Immature natural killer cell (primary cell): Measurements from ENCODE around the gene KANSL3. TPM values are rescaled to one million over a fixed set of nuclear protein-coding genes. Genes with fewer than 3 reads are reported as not detected.
"Not testable (repeated sequence)": the region's sequence is repeated elsewhere in the genome, so short reads cannot be mapped to it uniquely, and the experiment has no call there.

Experiments
- DNase-seq, 3 donors: peaks; one replicate each; pipeline ENCODE4 v3.0.0; 2022; ENCODE audit warnings: mixed read lengths in 1 of 3
- H3K27ac Mint-ChIP-seq, 6 donors: one replicate each; pipeline ENCODE4 v1.8.0; 2020; ENCODE audit warnings: mixed read lengths in 6 of 6, mild to moderate bottlenecking in 5 of 6, inconsistent platforms in 4 of 6, moderate library complexity in 3 of 6
- H3K27me3 Mint-ChIP-seq, 3 donors: one replicate each; pipeline ENCODE4 v1.8.0; 2020 to 2021; ENCODE audit warnings: low read depth in 3 of 3, mild to moderate bottlenecking in 3 of 3, mixed read lengths in 3 of 3, moderate library complexity in 3 of 3, inconsistent platforms in 1 of 3
- H3K36me3 Mint-ChIP-seq, 3 donors: one replicate each; pipeline ENCODE4 v1.8.0; 2020; ENCODE audit warnings: mixed read lengths in 3 of 3, inconsistent platforms in 2 of 3, mild to moderate bottlenecking in 2 of 3
- H3K4me1 Mint-ChIP-seq, 2 donors: one replicate each; pipeline ENCODE4 v1.8.0; 2020; ENCODE audit warnings: inconsistent platforms in 2 of 2, mild to moderate bottlenecking in 2 of 2, mixed read lengths in 2 of 2, moderate library complexity in 1 of 2
- H3K4me3 Mint-ChIP-seq, 5 donors: one replicate each; pipeline ENCODE4 v1.8.0; 2020; ENCODE audit warnings: mild to moderate bottlenecking in 5 of 5, mixed read lengths in 5 of 5, inconsistent platforms in 3 of 5, moderate library complexity in 3 of 5
- H3K9me3 Mint-ChIP-seq, 6 donors: one replicate each; pipeline ENCODE4 v1.8.0; 2020; ENCODE audit warnings: mild to moderate bottlenecking in 6 of 6, mixed read lengths in 6 of 6, inconsistent platforms in 4 of 6, moderate library complexity in 3 of 6
- polyA plus RNA-seq, 3 donors: library from polyadenylated mRNA; unstranded; fragments of 300-500 nt; fragmentation: Illumina TruSeq; gene quantifications; one replicate each; pipeline ENCODE4 v1.2.3, GENCODE V29; 2021

Gene KANSL3
- 10 to 100 TPM in 1 of 3 donors, 1 to 10 TPM in 2; 8.2 to 22.2 (median 9.9) TPM for polyA plus RNA-seq

DNA sequence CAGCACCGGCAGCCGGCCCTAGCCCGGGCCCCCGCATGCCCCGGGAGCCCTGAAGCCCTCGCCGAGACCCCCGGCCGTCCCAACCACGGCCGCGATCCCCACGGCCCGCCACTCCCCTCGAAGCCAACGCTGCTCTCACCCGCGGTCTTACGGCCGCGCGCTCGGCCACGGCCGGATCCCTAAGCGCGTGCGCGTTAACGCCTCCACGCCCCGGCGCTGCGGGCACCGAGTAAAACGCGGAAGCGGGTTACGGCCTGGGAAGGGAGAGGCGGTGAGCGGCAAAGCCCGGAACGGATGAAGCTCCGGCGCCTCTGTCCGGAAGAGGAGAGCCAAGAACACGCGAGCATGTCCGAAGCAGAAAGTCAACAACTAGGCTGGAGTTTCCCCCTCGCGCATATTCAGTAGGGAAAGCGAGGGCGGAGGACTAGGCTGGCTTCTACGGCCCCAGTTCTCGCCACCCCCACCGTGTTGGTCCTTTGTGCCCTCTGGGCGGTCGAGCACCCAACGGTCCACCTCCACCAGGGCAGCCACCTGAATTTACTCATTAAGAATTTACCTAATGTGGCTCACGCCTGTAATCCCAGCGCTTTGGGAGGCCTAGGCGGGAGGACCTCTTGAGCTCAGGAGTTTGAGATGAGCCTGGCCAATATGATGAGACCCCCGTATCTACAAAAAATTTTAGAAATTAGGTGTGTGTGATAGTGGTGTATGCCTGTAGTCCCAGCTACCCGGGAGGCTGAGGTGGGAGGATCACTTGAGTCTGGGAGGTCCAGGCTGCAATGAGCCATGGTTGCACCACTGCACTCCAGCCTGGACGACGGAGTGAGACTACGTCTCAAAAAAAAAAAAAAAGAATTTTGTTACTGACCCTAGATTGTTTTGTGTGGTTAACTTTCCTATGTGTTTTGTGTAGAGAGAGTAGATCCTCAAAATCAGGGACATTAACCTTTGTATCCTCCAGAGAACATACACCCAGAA lies at the start of gene KANSL3:
TSS of gene KANSL3 (minus strand) at position 169 of the 978 bp plus-strand sequence. CDS start 1,177 bp downstream, outside the sequence.
- Mint-ChIP-seq H3K27me3 (peaks cover 0 to 9% (median 2%) of the 10 kb centered on the region in 3 donors), H3K36me3 (peaks cover 6 to 7% (median 6%) of the 10 kb centered on the region in 3 donors), H3K9me3 (no peaks in the 10 kb centered on the region), H3K27ac (peak within 1 kb of the TSS; percentile 91 to 99 (median 97)), H3K4me1 (peaks cover 39 to 43% of the 10 kb centered on the region in 2 donors), H3K4me3 (peak within 1 kb of the TSS; percentile 94 to 98 (median 96))
- peak; percentile 92 to 93 (median 93) for DNase-seq

DNA sequence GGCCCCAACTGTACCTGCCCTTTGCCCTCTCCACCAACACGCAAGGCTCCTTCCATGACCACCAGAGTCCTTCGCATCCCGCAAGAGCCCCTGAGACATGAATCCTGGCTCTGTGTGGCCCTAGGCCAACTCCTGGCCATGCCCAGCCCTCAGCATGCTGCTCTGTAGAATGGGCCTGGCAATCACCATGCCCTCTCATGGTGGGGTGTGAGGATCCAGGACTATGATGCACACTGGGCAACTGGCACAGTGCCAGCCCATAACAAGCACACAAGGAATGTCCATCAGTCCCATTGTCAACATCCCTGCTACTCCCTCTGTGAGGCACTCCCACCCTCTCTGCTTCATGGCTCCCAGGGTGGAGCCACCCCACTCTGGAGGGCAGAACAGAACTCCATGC lies 49.2 kb upstream of the KANSL3 start:
- Mint-ChIP-seq H3K36me3 (no peaks in the 10 kb centered on the region), H3K4me3 (no peak overlapping the region), H3K27me3 (no peaks in the 10 kb centered on the region), H3K4me1 (no peaks in the 10 kb centered on the region), H3K9me3 (no peaks in the 10 kb centered on the region), H3K27ac (no peak overlapping the region)
- no peak for DNase-seq

DNA sequence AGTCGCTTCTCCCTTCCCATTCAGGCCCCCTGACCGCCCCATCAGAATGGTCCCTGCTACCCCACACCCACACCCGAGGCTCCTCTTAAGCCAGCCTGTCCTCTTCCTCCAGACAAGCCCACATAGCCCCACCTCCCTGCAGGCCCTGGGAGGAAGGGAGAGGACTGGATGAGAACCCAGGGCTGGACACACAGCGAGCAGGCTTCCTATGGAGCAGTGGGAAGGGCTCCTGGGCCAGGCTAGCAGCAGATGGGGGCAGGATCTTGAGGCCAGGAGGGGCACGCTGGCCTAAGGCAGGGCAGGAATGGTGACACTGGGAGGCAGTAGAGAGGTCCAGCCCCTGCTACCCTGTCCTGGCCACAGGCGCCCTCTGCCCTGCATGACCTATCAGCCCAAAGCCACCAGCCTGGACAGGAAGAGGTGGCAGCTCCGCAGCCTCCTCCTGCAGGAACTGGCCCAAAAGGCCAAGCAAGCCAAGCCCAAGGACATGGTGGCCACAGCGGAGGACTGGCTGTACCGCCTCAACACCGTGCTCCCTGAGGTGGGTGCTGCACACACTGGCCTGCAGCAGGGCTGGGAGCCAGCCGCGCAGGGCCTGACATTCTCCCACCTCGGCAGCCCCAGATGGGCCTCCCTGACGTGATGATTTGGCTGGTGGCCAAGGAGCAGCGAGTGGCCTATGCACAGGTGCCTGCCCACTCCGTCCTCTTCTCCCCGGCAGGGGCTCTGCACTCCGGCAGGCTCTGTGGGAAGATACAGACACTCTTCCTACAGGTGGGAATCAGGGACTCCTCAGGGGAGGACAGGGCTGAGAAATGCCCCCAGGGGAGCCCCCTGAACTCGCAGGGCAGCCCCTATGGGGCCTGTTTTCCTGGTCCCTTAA lies 47.7 kb upstream of the KANSL3 start:
- H3K27ac Mint-ChIP-seq, result no peak overlapping the region

DNA sequence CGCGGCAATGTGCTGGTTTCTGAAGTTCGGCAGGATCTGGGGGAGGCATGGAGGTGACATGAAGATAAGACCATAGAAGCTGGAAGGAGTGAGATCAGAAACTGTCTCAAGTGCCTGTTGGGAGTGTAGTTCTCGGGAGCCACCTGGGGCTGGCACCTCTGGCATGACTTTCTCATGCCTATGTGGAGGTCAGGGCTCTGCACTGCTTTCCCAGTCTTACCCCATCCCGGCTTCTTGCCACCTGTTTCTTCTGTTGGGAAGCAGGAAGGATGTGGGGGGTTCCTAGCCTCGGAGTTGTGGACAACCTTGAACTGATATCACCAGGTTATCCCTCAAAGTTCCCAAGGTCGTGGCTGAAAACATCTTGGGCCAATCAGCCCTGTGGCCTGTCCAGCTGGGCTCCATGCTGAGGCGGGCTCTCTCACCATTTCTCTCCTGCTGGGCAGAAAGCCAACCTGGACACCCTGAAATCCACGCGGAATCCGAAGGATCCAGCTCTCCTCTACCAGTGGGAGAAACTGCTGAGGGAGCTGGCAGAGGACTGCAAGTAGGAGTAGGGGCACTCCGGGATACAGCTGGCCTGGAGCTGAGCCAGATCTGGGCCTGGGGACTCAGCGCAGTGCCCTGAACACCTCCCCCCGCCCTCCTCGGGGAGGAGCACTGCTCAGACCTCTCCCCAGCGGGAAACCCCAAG lies 46.9 kb upstream of the KANSL3 start:
- H3K27ac Mint-ChIP-seq, result no peak overlapping the region
- H3K36me3 Mint-ChIP-seq, result no peaks in the 10 kb centered on the region

More for the DNA sequence above, 47.7 kb upstream of the KANSL3 start:
- H3K36me3 Mint-ChIP-seq, result no peaks in the 10 kb centered on the region
- H3K4me1 Mint-ChIP-seq, result no peaks in the 10 kb centered on the region
- no peaks in the 10 kb centered on the region for H3K27me3 Mint-ChIP-seq
- H3K9me3 Mint-ChIP-seq, result no peaks in the 10 kb centered on the region
- H3K4me3 Mint-ChIP-seq, result no peak overlapping the region
- DNase-seq, result no peak

DNA sequence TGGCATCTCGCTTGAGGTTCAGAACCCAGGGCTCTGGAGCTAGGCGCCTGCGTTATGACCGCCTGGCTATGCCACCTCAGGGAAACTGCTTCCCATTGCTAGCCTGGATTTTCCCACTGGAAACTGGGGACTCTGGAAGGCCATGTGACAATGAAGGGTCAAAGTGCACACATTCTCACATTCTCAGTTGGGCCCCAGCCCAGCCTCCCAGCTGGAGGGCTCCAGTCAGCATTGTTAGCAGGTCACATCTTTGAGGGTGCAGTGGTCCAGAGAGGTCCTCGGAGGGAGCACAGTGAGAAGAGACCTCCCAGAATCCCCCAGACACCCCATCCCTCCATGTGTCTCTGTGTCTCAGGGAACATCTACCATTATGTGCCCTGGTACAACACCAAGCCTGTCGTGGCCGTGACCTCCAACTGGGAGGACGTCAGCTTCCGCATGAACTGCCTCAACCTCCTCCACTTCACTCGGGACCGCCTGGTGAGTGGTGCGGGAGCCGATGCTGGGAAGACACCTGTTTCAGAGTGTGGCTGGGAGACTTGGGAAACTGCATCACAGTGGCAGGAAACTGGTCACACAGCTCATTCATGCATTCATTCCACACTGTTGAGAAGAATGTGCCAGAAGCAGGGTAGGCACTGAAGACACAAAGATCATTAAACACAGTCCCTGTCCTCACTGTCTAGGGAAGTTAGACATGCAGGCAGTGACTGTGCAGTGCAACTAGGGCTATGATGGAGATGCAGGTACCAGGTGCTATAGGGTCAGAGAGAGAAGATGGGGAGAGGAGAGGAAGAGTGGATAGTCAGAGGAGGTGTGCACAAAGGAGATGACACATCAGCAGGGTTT lies 46.1 kb upstream of the KANSL3 start:
- H3K9me3 Mint-ChIP-seq, result no peaks in the 10 kb centered on the region
- no peak for DNase-seq
- H3K4me3 Mint-ChIP-seq, result no peak overlapping the region
- peaks cover 2 to 4% (median 4%) of the 10 kb centered on the region in 3 donors for H3K27me3 Mint-ChIP-seq
- H3K4me1 Mint-ChIP-seq, result no peaks in the 10 kb centered on the region
- no peak overlapping the region for H3K27ac Mint-ChIP-seq
- H3K36me3 Mint-ChIP-seq, result no peaks in the 10 kb centered on the region

More for the DNA sequence above, 46.9 kb upstream of the KANSL3 start:
- no peaks in the 10 kb centered on the region for H3K4me1 Mint-ChIP-seq
- peaks cover 0 to 2% (median 0%) of the 10 kb centered on the region in 3 donors for H3K27me3 Mint-ChIP-seq
- H3K4me3 Mint-ChIP-seq, result no peak overlapping the region
- H3K9me3 Mint-ChIP-seq, result no peaks in the 10 kb centered on the region
- DNase-seq, result no peak

DNA sequence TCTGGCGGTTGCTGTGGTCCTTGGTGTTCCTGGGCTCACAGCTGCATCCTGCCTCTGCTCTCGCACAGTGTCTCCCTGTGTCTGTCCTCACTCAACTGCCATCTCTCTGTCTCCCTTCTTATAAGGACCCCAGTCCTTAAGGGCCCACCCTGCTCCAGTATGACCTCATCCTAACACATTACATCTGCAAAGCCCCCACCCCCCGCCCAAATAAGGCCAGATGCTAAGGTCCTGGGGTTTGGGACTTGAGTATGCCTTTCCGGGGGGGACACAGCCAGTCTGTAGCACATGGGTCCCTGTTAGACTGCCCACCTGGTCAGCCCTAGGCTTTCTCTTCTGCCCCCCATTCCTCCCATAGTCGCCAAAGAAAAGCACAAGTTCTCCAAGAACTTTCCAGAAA lies 45.2 kb upstream of the KANSL3 start:
- no peak overlapping the region for H3K27ac Mint-ChIP-seq
- no peaks in the 10 kb centered on the region for H3K4me1 Mint-ChIP-seq
- H3K36me3 Mint-ChIP-seq, result no peaks in the 10 kb centered on the region
- peaks cover 2 to 4% (median 4%) of the 10 kb centered on the region in 3 donors for H3K27me3 Mint-ChIP-seq
- no peak overlapping the region for H3K4me3 Mint-ChIP-seq
- DNase-seq, result no peak
- H3K9me3 Mint-ChIP-seq, result no peaks in the 10 kb centered on the region

DNA sequence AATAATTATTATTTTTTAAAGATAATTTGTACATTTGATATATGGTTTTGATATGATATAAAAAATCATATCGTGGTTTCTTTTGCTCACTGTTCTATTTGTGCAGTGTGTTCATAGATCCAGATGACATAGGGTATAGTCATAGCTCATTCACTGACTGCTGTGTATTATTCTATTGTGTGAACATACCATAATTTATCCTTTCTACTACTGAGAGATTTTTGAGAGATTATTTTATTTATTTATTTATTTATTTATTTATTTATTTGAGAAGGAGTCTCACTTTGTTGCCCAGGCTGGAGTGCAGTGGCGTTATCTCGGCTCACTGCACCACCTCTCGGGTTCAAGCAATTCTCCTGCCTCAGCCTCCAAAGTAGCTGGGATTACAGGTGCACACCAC lies 43.4 kb upstream of the KANSL3 start:
- Mint-ChIP-seq H3K9me3 (no peaks in the 10 kb centered on the region), H3K27me3 (peaks cover 2 to 4% (median 4%) of the 10 kb centered on the region in 3 donors), H3K4me1 (no peaks in the 10 kb centered on the region), H3K36me3 (no peaks in the 10 kb centered on the region), H3K4me3 (no peak overlapping the region), H3K27ac (no peak overlapping the region)
- DNase-seq, result no peak

DNA sequence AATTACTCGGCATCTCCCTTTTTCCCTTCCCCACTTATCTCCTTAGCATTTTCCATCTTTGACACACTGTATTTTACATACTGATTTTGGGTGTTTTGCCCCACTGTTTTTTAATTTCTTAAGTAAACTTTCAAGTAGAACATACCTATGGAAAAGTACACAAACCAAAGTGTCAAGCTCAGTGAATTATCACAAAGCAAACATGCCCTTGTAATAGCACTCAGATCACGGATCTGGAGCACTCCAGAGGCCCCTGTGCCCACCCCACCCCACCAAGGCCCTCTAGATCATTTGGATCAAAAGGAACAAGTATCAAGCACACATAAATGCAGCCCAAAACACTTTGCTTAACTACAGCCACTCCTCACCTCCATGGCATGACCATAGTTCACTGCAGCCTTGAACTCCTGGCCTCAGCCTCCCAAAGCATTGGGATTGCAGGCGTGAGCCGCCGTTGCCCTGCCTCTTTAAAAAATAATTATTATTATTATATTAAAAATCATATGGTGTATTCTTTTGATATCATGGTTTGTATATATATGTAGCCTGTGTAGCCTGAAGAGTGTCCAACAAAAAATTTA lies 42.5 kb upstream of the KANSL3 start:
- Mint-ChIP-seq H3K4me3 (no peak overlapping the region), H3K4me1 (no peaks in the 10 kb centered on the region), H3K27me3 (peaks cover 2 to 4% (median 4%) of the 10 kb centered on the region in 3 donors), H3K27ac (no peak overlapping the region), H3K9me3 (no peaks in the 10 kb centered on the region), H3K36me3 (no peaks in the 10 kb centered on the region)
- DNase-seq, result no peak

DNA sequence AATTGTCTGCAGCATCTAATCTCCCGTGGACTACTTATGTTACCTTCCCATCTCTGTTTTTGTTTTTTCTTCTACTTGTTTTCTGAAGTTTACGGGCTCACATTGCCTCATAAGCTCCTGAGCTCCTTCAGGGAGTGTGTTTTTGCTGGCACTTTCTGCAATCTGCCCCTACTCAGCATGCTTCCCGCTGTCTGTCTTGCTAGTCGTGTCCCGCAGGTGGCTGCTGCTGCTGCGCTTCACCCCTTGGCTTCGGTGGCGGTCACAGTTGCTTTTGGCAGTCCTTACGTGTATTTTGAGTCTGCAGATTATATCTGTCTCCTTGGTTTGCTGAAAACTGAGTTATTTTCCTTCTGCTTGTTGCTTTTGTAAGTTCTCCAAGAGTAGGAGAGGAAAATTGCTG lies 41.7 kb upstream of the KANSL3 start:
- peaks cover 2 to 4% (median 4%) of the 10 kb centered on the region in 3 donors for H3K27me3 Mint-ChIP-seq
- H3K27ac Mint-ChIP-seq, result no peak overlapping the region
- H3K9me3 Mint-ChIP-seq, result no peaks in the 10 kb centered on the region
- DNase-seq, result no peak
- H3K4me1 Mint-ChIP-seq, result no peaks in the 10 kb centered on the region
- no peaks in the 10 kb centered on the region for H3K36me3 Mint-ChIP-seq
- H3K4me3 Mint-ChIP-seq, result no peak overlapping the region

DNA sequence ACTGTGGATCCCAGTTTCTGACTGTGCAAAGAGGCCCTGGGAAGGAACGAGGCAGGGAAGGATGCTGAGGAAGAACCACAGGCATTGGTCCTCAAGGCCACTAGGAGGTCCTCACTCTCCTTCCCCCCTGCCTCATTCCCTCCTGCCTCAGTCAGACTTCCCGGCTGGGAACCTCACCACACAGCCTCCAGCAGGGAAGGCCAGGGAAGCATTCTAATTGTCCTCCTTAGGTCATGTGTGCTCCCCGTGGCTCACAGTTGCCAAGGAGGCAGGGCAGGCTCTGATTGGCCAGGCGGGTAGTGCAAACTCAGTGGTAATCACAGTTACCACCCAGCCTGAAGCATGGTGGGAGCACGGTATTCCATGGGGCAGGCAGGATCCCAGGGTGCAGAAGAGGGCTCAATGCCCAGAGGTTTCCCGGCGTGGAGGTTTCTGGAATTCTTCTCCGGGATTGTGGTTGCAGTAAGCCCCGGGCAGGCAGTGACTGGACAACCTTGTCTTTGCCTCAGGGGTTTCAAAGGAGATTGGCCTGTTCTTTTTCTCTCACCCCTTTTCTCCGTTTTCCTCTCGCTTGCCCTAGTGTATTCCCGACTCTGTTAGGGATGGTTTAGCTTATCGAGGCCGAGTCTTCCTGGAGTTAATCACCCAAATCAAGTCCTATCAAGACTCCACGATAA lies 31.6 kb upstream of the KANSL3 start:
- no peaks in the 10 kb centered on the region for H3K4me1 Mint-ChIP-seq
- no peak overlapping the region for H3K4me3 Mint-ChIP-seq
- H3K36me3 Mint-ChIP-seq, result no peaks in the 10 kb centered on the region
- H3K27me3 Mint-ChIP-seq, result peaks cover 0 to 2% (median 0%) of the 10 kb centered on the region in 3 donors
- no peaks in the 10 kb centered on the region for H3K9me3 Mint-ChIP-seq
- H3K27ac Mint-ChIP-seq, result no peak overlapping the region
- DNase-seq, result no peak

DNA sequence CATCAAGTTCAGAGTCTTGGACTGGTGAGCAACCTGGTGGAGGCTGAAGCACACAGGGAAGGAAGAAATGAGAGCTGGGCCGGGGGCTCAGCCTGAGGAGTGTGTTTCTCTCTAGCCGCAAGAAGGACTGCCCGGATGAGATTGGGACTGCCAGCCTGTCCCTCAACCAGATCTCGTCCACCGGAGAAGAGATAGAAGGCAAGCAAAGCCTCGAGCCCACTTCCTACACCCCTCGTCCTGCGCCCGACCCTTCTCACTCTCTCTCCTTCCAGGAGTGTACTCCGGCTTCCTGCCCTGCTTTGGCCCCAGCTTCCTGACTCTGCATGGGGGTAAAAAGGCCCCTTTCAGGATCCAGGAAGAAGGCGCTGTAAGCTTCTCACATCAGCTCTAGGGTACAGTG lies 30.7 kb upstream of the KANSL3 start:
- Mint-ChIP-seq H3K27ac (peak overlapping the region in 1 of 6 donors; percentile 50), H3K36me3 (no peaks in the 10 kb centered on the region), H3K4me3 (no peak overlapping the region), H3K4me1 (no peaks in the 10 kb centered on the region), H3K9me3 (no peaks in the 10 kb centered on the region), H3K27me3 (peaks cover 0 to 1% (median under 1%) of the 10 kb centered on the region in 3 donors)
- DNase-seq, result no peak

DNA sequence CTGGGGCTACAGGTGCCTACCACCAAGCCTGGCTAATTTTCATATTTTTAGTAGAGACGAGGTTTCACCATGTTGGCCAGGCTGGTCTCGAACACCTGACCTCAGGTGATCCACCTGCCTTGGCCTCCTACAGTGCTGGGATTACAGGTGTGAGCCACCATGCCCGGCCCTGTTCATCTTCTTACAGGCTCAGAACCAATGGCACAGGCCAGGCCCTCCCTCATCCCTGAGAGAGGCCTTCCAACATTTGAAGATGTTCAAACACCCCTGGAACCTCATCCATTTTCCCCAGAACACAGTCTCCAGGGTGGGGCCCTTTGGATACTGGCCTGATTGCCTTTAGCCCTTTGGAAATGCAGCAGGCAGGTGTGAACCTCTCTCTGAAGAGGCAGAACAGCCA lies 27.6 kb upstream of the KANSL3 start:
- H3K4me3 Mint-ChIP-seq, H3K9me3 Mint-ChIP-seq, H3K36me3 Mint-ChIP-seq, DNase-seq, H3K27me3 Mint-ChIP-seq, H3K4me1 Mint-ChIP-seq, H3K27ac Mint-ChIP-seq: not testable (repeated sequence)
